Iris pigment epithelial cell (primary cell): ENCODE measurements around the gene NRP2.

Source experiments
- DNase-seq: peaks from one replicate; pipeline ENCODE4 v3.0.0-alpha.2; 2011; ENCODE audit warnings: low read depth

The NRP2 gene

GRCh38 chr2:205658572-205658971, 23.7 kb upstream of the NRP2 start:
- DNase-seq: no peak

- no peak for DNase-seq
These were observed 22.4 kb upstream of the NRP2 start for GRCh38 chr2:205659922-205660321.

- peak; percentile 96 for DNase-seq
These were observed 21.7 kb upstream of the NRP2 start for GRCh38 chr2:205660521-205661124.

- DNase-seq: no peak
These were observed 21.0 kb upstream of the NRP2 start for GRCh38 chr2:205661281-205661680.

GRCh38 chr2:205662206-205662965, 19.9 kb upstream of the NRP2 start:
- no peak for DNase-seq

- DNase-seq: no peak
These were observed 16.5 kb upstream of the NRP2 start for GRCh38 chr2:205665791-205666190.

- DNase-seq: no peak
These were observed 12.0 kb upstream of the NRP2 start for GRCh38 chr2:205670292-205670691.

- no peak for DNase-seq
These were observed 9.0 kb upstream of the NRP2 start for GRCh38 chr2:205673312-205673711.

GRCh38 chr2:205675861-205676516, 6.3 kb upstream of the NRP2 start:
- peak; percentile 71 for DNase-seq

- no peak for DNase-seq
These were observed 3.7 kb upstream of the NRP2 start for GRCh38 chr2:205678541-205679142.

- DNase-seq: no peak
These were observed 2.8 kb upstream of the NRP2 start for GRCh38 chr2:205679410-205680009.

GRCh38 chr2:205680067-205680466, 2.2 kb upstream of the NRP2 start:
- peak; percentile 82 for DNase-seq

GRCh38 chr2:205680903-205681302, 1.4 kb upstream of the NRP2 start:
- DNase-seq: no peak

GRCh38 chr2:205681401-205682238, 681 bp upstream of the NRP2 start:
- no peak for DNase-seq

- DNase-seq: no peak
These were observed 735 bp downstream of the NRP2 start for GRCh38 chr2:205682971-205683501.

GRCh38 chr2:205683502-205684367, 1.4 kb downstream of the NRP2 start:
- DNase-seq: peak; percentile 77

- DNase-seq: peak; percentile 63
These were observed 2.6 kb downstream of the NRP2 start for GRCh38 chr2:205684871-205685313.

GRCh38 chr2:205685314-205686055, 3.2 kb downstream of the NRP2 start:
- DNase-seq: peak; percentile 72

GRCh38 chr2:205686056-205686782, 3.9 kb downstream of the NRP2 start:
- no peak for DNase-seq
